DOHH2 (cell line): ENCODE measurements around the gene GUCY2D.
A peak's percentile ranks its signal among the peaks of the same experiment; 100 is the strongest.

Experiments
- H3F3A ChIP-seq: fragments of 200-600 bp; sonication (generic), shearing (Covaris generic); 2 replicates; pipeline ENCODE4 v1.6.0; 2016; ENCODE audit warnings: antibody characterized with exemption, mild to moderate bottlenecking; ENCODE audit not compliant: control insufficient read depth, insufficient read depth
- H3K27ac ChIP-seq: fragments of 200-600 bp; sonication (generic); 2 replicates; pipeline ENCODE4 v1.5.1; 2014; ENCODE audit warnings: low read depth, mild to moderate bottlenecking, low read length, moderate library complexity
- H3K27me3 ChIP-seq: fragments of 200-600 bp; sonication (generic); 2 replicates; pipeline ENCODE4 v1.6.1; 2014; ENCODE audit warnings: mild to moderate bottlenecking, low read length, mixed read lengths; ENCODE audit not compliant: control insufficient read depth
- H3K36me3 ChIP-seq: fragments of 200-600 bp; sonication (generic); 2 replicates; pipeline ENCODE4 v1.6.1; 2014; ENCODE audit warnings: mild to moderate bottlenecking, low read length, moderate library complexity, mixed read lengths; ENCODE audit not compliant: control insufficient read depth
- H3K4me1 ChIP-seq: fragments of 200-600 bp; sonication (generic); 2 replicates; pipeline ENCODE4 v1.6.1; 2014; ENCODE audit warnings: mild to moderate bottlenecking, low read length, mixed read lengths; ENCODE audit not compliant: control insufficient read depth
- H3K4me2 ChIP-seq: fragments of 200-600 bp; sonication (generic); 2 replicates; pipeline ENCODE4 v1.6.0; 2014; ENCODE audit warnings: mild to moderate bottlenecking, low read length, moderate library complexity
- H3K4me3 ChIP-seq: fragments of 200-600 bp; sonication (generic); 2 replicates; pipeline ENCODE4 v1.5.1; 2014; ENCODE audit warnings: mild to moderate bottlenecking, low read length, mixed read lengths
- H3K79me2 ChIP-seq: fragments of 200-600 bp; sonication (generic); 2 replicates; pipeline ENCODE4 v1.6.1; 2014; ENCODE audit warnings: mild to moderate bottlenecking, low read length, mixed read lengths; ENCODE audit not compliant: control insufficient read depth
- H3K9me2 ChIP-seq: fragments of 200-600 bp; sonication (generic); replicated peaks from 2 replicates; pipeline ENCODE4 v1.6.1; 2014; ENCODE audit warnings: mild to moderate bottlenecking, low read length, mixed read lengths; ENCODE audit not compliant: control insufficient read depth
- H3K9me3 ChIP-seq: fragments of 200-600 bp; sonication (generic); 2 replicates; pipeline ENCODE4 v1.6.1; 2014; ENCODE audit warnings: antibody characterized with exemption, low read length, mixed read lengths; ENCODE audit not compliant: control insufficient read depth, insufficient read depth
- H4K20me1 ChIP-seq: fragments of 200-600 bp; sonication (generic); 2 replicates; pipeline ENCODE4 v1.6.0; 2014; ENCODE audit warnings: low read depth, mild to moderate bottlenecking, antibody characterized with exemption, low read length, moderate library complexity; ENCODE audit not compliant: control insufficient read depth, insufficient read depth
- CTCF ChIP-seq: fragments of 200-600 bp; sonication (generic); IDR thresholded peaks from one replicate; pipeline ENCODE4 v1.5.1; 2014; ENCODE audit warnings: antibody characterized with exemption, mild to moderate bottlenecking, low read depth, low read length; ENCODE audit not compliant: poor library complexity, severe bottlenecking
- EZH2phosphoT487 ChIP-seq: fragments of 200-600 bp; sonication (generic); IDR thresholded peaks from 2 replicates; pipeline ENCODE4 v1.6.1; 2017; ENCODE audit warnings: borderline replicate concordance, mild to moderate bottlenecking, antibody characterized with exemption, low read length, moderate library complexity, mixed read lengths

GUCY2D gene

GRCh38 chr17:7987112-7987893 lies 15.1 kb upstream of the GUCY2D start:
- TF ChIP-seq EZH2phosphoT487 (no peak), CTCF (no peak)

GRCh38 chr17:7988750-7989178 lies 13.7 kb upstream of the GUCY2D start:
- Histone ChIP-seq H3K4me1 (peaks cover 25% of the 10 kb centered on the region), H3K9me3 (no peaks in the 10 kb centered on the region), H3K79me2 (no peaks in the 10 kb centered on the region), H3K27me3 (peaks cover 31% of the 10 kb centered on the region), H3F3A (peaks cover 4% of the 10 kb centered on the region), H3K27ac (peak overlapping the region; percentile 26; the same call in 1 of the 2 replicates), H3K36me3 (no peaks in the 10 kb centered on the region), H4K20me1 (no peaks in the 10 kb centered on the region), H3K9me2 (no peaks in the 10 kb centered on the region), H3K4me2 (peak overlapping the region; percentile 36), H3K4me3 (no peak overlapping the region)
- TF ChIP-seq CTCF: peak; percentile 73
- TF ChIP-seq EZH2phosphoT487: no peak

More at GRCh38 chr17:7987112-7987893, 15.1 kb upstream of the GUCY2D start:
- no peak overlapping the region for H3K4me3 ChIP-seq
- no peaks in the 10 kb centered on the region for H3K9me3 ChIP-seq
- H3K4me1 ChIP-seq: peaks cover 25% of the 10 kb centered on the region
- no peak overlapping the region for H3K4me2 ChIP-seq
- H3K27me3 ChIP-seq: peaks cover 36% of the 10 kb centered on the region
- peaks cover 4% of the 10 kb centered on the region for H3F3A ChIP-seq
- H3K27ac ChIP-seq: no peak overlapping the region
- no peaks in the 10 kb centered on the region for H3K36me3 ChIP-seq
- H3K79me2 ChIP-seq: no peaks in the 10 kb centered on the region
- H4K20me1 ChIP-seq: no peaks in the 10 kb centered on the region
- H3K9me2 ChIP-seq: no peaks in the 10 kb centered on the region

- H3K9me3 ChIP-seq: no peaks in the 10 kb centered on the region
- H3K4me2 ChIP-seq: peak overlapping the region; percentile 80
- no peaks in the 10 kb centered on the region for H3K9me2 ChIP-seq
- H3F3A ChIP-seq: peaks cover 4% of the 10 kb centered on the region
- H4K20me1 ChIP-seq: no peaks in the 10 kb centered on the region
- H3K27me3 ChIP-seq: peaks cover 23% of the 10 kb centered on the region
- H3K36me3 ChIP-seq: no peaks in the 10 kb centered on the region
- TF ChIP-seq CTCF (peak; percentile 95), EZH2phosphoT487 (no peak)
- H3K4me1 ChIP-seq: peaks cover 25% of the 10 kb centered on the region
- no peaks in the 10 kb centered on the region for H3K79me2 ChIP-seq
- peak overlapping the region; percentile 28 for H3K27ac ChIP-seq
- peak overlapping the region; percentile 77 for H3K4me3 ChIP-seq
Measured at GRCh38 chr17:7989781-7990655, 12.4 kb upstream of the GUCY2D start.
